Stimulated activated naive CD4-positive, alpha-beta T cell (primary cell): ENCODE results near the gene SFRP4.

Experiments
- DNase-seq, 6 experiments: peaks; one replicate each; lab custom pipeline; 2025; lab: John Stamatoyannopoulos, UW

The SFRP4 gene

GRCh38 chr7:37924491-37925041 lies 7.9 kb upstream of the SFRP4 start:
- no peak for DNase-seq

GRCh38 chr7:37923996-37924395 lies 7.4 kb upstream of the SFRP4 start:
- DNase-seq, result no peak

- DNase-seq, result no peak
Observed at GRCh38 chr7:37921876-37922275, 5.3 kb upstream of the SFRP4 start.

- DNase-seq, result peak in 1 of 6 experiments; percentile 13
Observed at GRCh38 chr7:37920849-37921805, 4.5 kb upstream of the SFRP4 start.

- peak in 2 of 6 experiments; percentile 8 to 20 for DNase-seq
Observed at GRCh38 chr7:37920305-37920848, 3.8 kb upstream of the SFRP4 start, which contains the start of gene EPDR1. Gene EPDR1, plus strand, starts transcription at chr7:37920640. Its CDS starts 300 bp downstream, at chr7:37920940.

GRCh38 chr7:37918526-37918925 lies 1.9 kb upstream of the SFRP4 start:
- no peak for DNase-seq

DNA sequence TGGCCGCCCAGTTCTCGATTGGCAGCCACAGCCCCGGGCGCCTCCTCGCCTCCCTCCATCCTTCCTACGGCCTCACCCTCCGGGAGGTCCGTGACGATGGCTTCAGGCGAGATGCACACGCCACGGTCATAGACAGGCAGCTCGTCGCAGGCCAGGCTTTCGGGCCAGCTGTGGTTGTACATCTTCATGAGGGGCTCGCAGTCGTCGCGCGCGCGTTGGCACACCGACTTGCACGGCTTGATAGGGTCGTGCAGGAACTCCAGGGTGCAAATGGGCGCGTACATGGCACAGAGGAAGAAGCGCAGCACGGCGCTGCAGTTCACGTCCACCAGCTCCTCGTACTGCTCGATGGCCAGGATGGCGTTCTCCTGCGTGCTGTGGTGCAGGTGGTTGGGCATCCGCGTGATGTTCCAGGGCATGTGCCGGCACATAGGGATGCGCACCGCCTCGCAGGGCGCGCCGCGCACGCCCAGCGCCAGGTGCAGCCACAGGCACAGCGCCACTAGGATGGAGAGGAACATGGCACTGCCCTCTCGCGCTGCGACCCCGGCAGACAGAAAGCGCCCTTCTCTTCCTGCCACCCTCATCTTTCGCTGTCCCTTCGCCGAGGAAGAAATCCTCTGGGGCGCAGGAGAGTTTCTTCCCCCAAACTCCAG lies 472 bp downstream of the SFRP4 start:
- DNase-seq, result no peak

- DNase-seq, result no peak
Observed at GRCh38 chr7:37915438-37915837, 1.2 kb downstream of the SFRP4 start.

DNA sequence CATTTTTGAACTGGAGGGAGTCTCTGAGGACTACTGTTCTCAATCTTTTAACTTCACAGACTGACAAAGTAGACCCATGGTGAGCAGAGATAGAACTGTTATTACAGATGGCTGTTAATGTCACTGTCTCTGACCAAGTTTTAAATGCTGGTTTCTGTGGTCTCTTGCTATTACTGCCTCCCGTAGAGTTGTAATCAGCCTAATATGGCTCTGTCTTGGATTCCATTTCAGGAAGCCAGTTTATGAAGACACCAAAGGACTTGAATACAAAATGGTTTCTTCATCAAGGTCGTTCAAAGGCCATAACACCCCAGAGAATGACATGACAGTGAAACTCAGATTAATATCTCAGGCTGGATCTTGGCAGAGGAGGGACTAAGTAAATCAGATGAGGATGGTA lies 3.9 kb downstream of the SFRP4 start:
- no peak for DNase-seq

- DNase-seq, result no peak
Observed at GRCh38 chr7:37908221-37908788, 8.3 kb downstream of the SFRP4 start.

- DNase-seq, result no peak
Observed at GRCh38 chr7:37901890-37902524, 14.6 kb downstream of the SFRP4 start.

DNA sequence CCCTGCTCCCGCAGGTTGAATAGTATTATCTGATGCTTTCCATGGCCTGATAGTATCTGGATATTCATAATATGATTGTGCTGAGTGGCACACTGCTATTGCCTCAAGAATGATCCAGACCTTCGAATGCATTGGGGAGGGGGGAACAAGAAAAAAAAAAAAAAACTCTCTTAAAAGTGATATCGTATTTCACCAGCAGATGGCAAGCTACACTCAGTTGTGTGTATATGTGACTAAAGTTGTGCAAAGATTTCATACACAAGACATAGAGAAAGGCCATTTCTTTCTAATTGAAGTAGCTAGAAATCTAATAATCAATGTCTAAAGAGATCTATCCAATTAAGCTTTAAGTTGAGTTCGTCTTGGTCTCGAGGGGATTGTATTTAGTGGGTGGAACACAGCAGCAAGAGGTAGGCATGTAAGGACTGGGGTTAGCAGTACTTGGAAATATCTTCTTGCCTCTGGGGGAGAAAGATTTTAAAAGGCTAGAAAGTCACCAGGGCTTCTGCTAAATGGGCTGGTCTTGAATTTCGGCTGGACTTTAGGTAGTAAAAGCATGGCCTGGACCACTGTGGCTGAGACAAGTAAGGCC lies 15.3 kb downstream of the SFRP4 start:
- DNase-seq, result no peak

- no peak for DNase-seq
Observed at GRCh38 chr7:37899712-37900247, 16.8 kb downstream of the SFRP4 start.

DNA sequence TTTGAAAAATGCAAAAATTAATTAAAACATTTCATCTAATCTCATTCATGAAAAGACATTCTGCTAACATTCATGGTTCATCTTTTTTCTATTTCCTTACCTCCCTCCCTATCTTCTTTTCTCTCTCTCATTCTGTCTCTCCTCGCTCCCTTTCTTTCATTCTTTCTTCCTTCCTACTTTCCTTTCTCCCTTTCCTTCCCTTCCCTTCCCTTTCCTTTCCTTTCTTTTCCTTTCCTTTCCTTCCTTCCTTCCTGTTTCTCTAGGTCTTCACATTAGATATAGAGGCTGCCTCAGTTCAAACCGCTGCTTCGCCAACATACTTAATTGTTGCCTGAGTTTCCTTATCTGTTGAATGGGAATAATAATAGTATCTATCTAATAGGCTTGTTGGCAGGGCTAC lies 21.9 kb downstream of the SFRP4 start:
- no peak for DNase-seq

GRCh38 chr7:37893359-37893758 lies 23.3 kb downstream of the SFRP4 start:
- DNase-seq, result no peak

DNA sequence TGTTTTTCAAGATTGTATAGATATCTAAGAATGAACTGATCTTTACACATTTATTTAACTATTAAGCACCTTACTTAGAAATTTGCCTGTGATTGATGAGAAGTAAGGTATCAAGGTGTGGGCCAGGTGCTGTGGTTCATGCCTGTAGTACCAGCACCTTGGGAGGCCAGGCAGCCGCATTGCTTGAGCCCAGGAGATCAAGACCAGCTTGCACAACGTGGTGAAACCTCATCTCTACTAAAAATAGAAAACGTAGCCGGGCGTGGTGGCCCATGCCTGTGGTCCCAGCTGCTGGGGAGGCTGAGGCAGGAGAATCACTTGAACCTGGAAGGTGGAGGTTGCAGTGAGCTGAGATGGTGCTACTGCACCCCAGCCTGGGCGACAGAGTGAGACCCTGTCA lies 34.5 kb downstream of the SFRP4 start:
- no peak for DNase-seq
